ENCODE results near the gene UNKL. TPM values are rescaled to one million over a fixed set of nuclear protein-coding genes. Genes with fewer than 3 reads are reported as not detected.

UNKL gene
- total RNA-seq, 1 experiment from 2014 or later, result 32.0 TPM

GRCh38 chr16:1450841-1451240, 36.3 kb upstream of the UNKL start:
- Histone ChIP-seq H3K23me2 (ENCODE audit: insufficient read length, low read depth, low read length, poor library complexity, severe bottlenecking) (no peaks in the 10 kb centered on the region), H4K91ac (ENCODE audit: insufficient read length, low read depth, low read length) (no peak overlapping the region)

More at GRCh38 chr16:1450841-1451240, 36.3 kb upstream of the UNKL start:
- Mint-ChIP-seq H3K4me1 (no peaks in the 10 kb centered on the region), H3K27me3 (ENCODE audit: low read depth) (peaks cover 1% of the 10 kb centered on the region; the same call in 1 of the 2 replicates), H3K4me3 (no peak overlapping the region), H3K9me3 (no peaks in the 10 kb centered on the region), H3K27ac (no peak overlapping the region), H3K36me3 (ENCODE audit: insufficient read depth in 1 of 3, low read depth in 3 of 3) (peaks cover 0 to 33% (median 31%) of the 10 kb centered on the region in 3 experiments; a peak in 5 of 7 replicates)
- Histone ChIP-seq H3K9me3 (ENCODE audit: control insufficient read depth, low read depth, low read length) (no peaks in the 10 kb centered on the region), H2BK120ac (ENCODE audit: low read depth, low read length, poor library complexity, severe bottlenecking) (no peak overlapping the region), H4K5ac (ENCODE audit: insufficient read length, low read depth, low read length) (no peak overlapping the region), H3T11ph (ENCODE audit: low read length) (no peak overlapping the region), H3K79me1 (ENCODE audit: insufficient read depth, low read depth, low read length, poor library complexity, severe bottlenecking) (no peaks in the 10 kb centered on the region), H3K14ac (ENCODE audit: insufficient read depth, low read length) (no peak overlapping the region), H3K27ac (ENCODE audit: insufficient read length, low read depth, low read length) (no peak overlapping the region), H3K4me1 (ENCODE audit: insufficient read depth, low read length) (no peaks in the 10 kb centered on the region), H3K4ac (ENCODE audit: low read depth, low read length) (no peak overlapping the region), H2BK12ac (ENCODE audit: insufficient read length, low read depth, low read length) (no peak overlapping the region), H3K23ac (ENCODE audit: insufficient read length, low read depth, low read length) (no peak overlapping the region), H3K56ac (ENCODE audit: insufficient read length, low read depth, low read length) (no peak overlapping the region), H2BK5ac (ENCODE audit: insufficient read length, low read length) (no peak overlapping the region), H2AFZ (ENCODE audit: low read length) (no peak overlapping the region), H2AK5ac (ENCODE audit: insufficient read length, low read length) (no peak overlapping the region), H3K18ac (ENCODE audit: insufficient read length, low read depth, low read length) (no peak overlapping the region), H2BK20ac (ENCODE audit: low read depth, low read length, poor library complexity, severe bottlenecking) (no peak overlapping the region), H3K9ac (ENCODE audit: extremely low read depth, insufficient read length, low read length) (no peak overlapping the region), H3K27me3 (ENCODE audit: insufficient read depth, low read length) (no peaks in the 10 kb centered on the region), H3K79me2 (ENCODE audit: insufficient read depth, low read length) (no peaks in the 10 kb centered on the region), H4K8ac (replicated peaks; ENCODE audit: insufficient read length, low read depth, low read length) (no peak overlapping the region), H2BK15ac (ENCODE audit: low read depth, low read length) (no peak overlapping the region), H4K20me1 (ENCODE audit: control insufficient read depth, insufficient read depth, insufficient read length) (peaks cover 2% of the 10 kb centered on the region), H3K4me2 (ENCODE audit: insufficient read depth, insufficient read length, low read length) (no peak overlapping the region)
- TF ChIP-seq CTCF (conservative IDR thresholded peaks at IDR 0.05), result no peak
- DNase-seq, result no peak
- no CpG with 5 or more reads among the region's 21 CpGs for WGBS (ENCODE audit: extremely low coverage, insufficient read length, low lambda C conversion rate)
